ENCODE data around the gene RABGAP1L. TPM values are rescaled to one million over a fixed set of nuclear protein-coding genes. Genes with fewer than 3 reads are reported as not detected.
A peak's percentile ranks its signal among the peaks of the same experiment; 100 is the strongest.

RABGAP1L gene
- total and polyA plus RNA-seq, 11 donors: 18.6 to 195 (median 98.4) TPM

DNA sequence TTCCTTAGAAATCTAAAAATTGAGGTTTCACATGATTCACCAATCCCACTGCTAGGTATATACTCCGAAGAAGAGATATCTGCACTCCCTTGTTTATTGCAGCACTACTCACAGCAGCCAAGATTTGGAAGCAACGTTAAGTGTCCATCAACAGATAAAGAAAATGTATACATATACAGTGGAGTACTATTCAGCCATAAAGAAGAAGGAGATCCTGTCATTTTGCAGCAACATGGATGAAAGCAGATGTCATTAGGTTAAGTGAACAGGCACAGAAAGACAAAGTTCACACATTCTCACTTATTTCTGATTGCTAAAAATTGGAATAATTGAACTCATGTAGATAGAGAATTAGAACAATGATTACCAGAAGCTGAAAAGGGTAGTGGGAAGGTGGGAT lies 56.4 kb downstream of the RABGAP1L start:
- 90 to 100% (median 91%) methylated on average over 2 of the region's 2 CpGs for WGBS, 4 donors
- peaks cover 0 to 6% (median 0%) of the 10 kb centered on the region in 9 donors for H3K36me3 ChIP-seq

DNA sequence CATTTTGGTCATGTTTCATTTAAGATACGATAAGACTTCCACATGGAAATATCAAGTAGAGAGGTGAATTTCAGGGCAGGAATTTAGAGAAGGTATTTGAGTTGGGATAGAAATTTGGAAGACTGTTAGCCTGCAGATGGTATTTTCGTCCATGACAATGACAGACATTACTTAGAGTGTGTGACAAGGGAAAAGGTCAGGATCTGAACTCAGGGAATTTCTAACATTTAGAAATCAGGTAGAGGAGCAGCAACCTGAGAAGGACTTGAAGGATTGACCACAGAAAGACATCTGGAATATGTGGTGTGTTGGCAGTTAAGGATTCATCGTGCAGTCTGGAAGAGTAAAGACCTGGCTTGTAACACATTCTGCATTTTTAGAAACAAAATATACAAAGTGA lies 57.9 kb downstream of the RABGAP1L start:
- ATAC-seq (no peak), DNase-seq (no peak)
- Histone ChIP-seq H3K4me3 (no peak overlapping the region), H3K36me3 (peaks cover 0 to 21% (median 12%) of the 10 kb centered on the region in 9 donors), H3K9me3 (peaks cover 0 to 2% (median 0%) of the 10 kb centered on the region in 12 donors), H3K4me1 (peaks cover 0 to 19% (median 3%) of the 10 kb centered on the region in 12 donors), H3K27ac (peak overlapping the region in 2 of 12 donors; percentile 6 to 11), H3K27me3 (no peaks in the 10 kb centered on the region)
- intact Hi-C loops (cut with DNase I): loop anchor here in 8 of 10 donors (5.0 to 10.0 kb wide), 9 partner anchors 55 to 252 kb away; partner anchors contain the start of genes RABGAP1L (in 1 of the 8) and RC3H1 (in 1 of the 8)
- 24 to 35% (median 27%) methylated on average over 3 of the region's 3 CpGs for whole genome bisulfite sequencing, 4 donors
- TF ChIP-seq, protein P1, sequence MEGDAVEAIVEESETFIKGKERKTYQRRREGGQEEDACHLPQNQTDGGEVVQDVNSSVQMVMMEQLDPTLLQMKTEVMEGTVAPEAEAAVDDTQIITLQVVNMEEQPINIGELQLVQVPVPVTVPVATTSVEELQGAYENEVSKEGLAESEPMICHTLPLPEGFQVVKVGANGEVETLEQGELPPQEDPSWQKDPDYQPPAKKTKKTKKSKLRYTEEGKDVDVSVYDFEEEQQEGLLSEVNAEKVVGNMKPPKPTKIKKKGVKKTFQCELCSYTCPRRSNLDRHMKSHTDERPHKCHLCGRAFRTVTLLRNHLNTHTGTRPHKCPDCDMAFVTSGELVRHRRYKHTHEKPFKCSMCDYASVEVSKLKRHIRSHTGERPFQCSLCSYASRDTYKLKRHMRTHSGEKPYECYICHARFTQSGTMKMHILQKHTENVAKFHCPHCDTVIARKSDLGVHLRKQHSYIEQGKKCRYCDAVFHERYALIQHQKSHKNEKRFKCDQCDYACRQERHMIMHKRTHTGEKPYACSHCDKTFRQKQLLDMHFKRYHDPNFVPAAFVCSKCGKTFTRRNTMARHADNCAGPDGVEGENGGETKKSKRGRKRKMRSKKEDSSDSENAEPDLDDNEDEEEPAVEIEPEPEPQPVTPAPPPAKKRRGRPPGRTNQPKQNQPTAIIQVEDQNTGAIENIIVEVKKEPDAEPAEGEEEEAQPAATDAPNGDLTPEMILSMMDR (IDR thresholded peaks at IDR 0.05): no peak

More for the DNA sequence above, 56.4 kb downstream of the RABGAP1L start:
- TF ChIP-seq, protein P1 (IDR thresholded peaks at IDR 0.05): no peak
- no peak for TF ChIP-seq POLR2A (IDR thresholded peaks at IDR 0.05)
- Histone ChIP-seq H3K27me3 (no peaks in the 10 kb centered on the region), H3K4me1 (peaks cover 0 to 19% (median 3%) of the 10 kb centered on the region in 12 donors), H3K27ac (no peak overlapping the region), H3K4me3 (no peak overlapping the region), H3K9me3 (peaks cover 0 to 4% (median 0%) of the 10 kb centered on the region in 12 donors)
- DNase-seq (no peak), ATAC-seq (no peak)
- intact Hi-C loops (cut with DNase I): loop anchor here in 8 of 10 donors (5.0 to 10.0 kb wide), 9 partner anchors 53 to 251 kb away; partner anchors contain the start of genes RABGAP1L (in 1 of the 8) and RC3H1 (in 1 of the 8)

DNA sequence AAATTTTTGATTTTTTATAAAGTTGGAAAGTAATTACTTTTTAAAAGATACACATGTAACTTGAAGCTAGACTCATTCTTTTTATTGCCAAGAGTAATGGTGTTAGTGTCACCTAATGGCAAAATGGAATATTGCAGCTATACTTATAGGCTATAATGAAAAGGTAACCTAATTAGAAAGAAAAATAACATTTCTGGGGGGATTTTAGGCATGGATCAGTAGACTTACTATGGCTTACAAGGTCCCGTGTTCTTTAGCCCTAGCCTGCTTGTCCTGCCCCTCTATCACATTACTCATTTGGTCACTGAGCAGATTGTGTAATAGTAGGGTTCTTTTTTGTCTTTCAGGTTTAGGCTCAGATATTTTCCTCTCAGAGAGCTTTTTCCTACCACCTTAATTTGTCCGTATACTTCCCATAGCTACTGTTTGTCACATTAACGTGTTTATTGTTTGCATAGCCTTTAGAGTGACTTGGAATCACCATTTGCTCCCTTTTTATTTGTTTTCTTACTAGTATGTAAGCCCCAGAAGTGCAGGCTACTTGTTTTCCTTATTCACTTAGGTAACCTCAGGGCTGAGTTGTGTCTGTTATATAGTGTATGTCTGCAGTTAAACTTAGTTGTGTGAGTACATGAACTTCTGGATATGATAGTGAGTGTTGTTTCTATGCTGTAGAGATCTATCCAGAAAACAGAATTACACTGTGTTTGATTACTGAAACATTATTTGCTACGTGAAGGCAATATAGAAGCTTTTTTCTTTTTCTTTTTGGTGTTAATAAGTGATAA lies 58.7 kb downstream of the RABGAP1L start:
- no peak overlapping the region for H3K4me3 ChIP-seq

More for the DNA sequence above, 58.7 kb downstream of the RABGAP1L start:
- intact Hi-C loops (cut with DNase I): loop anchor here in 9 of 10 donors (1.0 to 10.0 kb wide), 10 partner anchors 56 to 253 kb away; partner anchors contain the start of genes RABGAP1L (in 1 of the 9) and RC3H1 (in 1 of the 9)
- Histone ChIP-seq H3K36me3 (peaks cover 0 to 26% (median 17%) of the 10 kb centered on the region in 9 donors), H3K9me3 (peaks cover 0 to 8% (median 0%) of the 10 kb centered on the region in 12 donors), H3K27ac (peak overlapping the region in 2 of 12 donors; percentile 5 to 34), H3K27me3 (no peaks in the 10 kb centered on the region), H3K4me1 (peaks cover 0 to 19% (median 3%) of the 10 kb centered on the region in 12 donors)
- TF ChIP-seq POLR2A (IDR thresholded peaks at IDR 0.05): no peak
- TF ChIP-seq, protein P1 (IDR thresholded peaks at IDR 0.05): peak; percentile 62 to 86 (median 76)
- WGBS, 4 donors: 29 to 46% (median 42%) methylated on average over 4 of the region's 4 CpGs
- ATAC-seq: peak in 2 of 4 donors; percentile 62 to 70
- no peak for DNase-seq
